ENCODE data around the gene UPF3B.
"Not testable (repeated sequence)": the region's sequence is repeated elsewhere in the genome, so short reads cannot be mapped to it uniquely, and the experiment has no call there.

Gene UPF3B

GRCh38 chrX:119824221-119824620, 28.5 kb downstream of the UPF3B start:
- FAIRE-seq: not testable (repeated sequence)

GRCh38 chrX:119821703-119822102, 31.1 kb downstream of the UPF3B start:
- FAIRE-seq: peak; percentile 33

- FAIRE-seq: no peak
These were observed 35.6 kb downstream of the UPF3B start for GRCh38 chrX:119817130-119817690.

- no peak for FAIRE-seq
These were observed 36.5 kb downstream of the UPF3B start for GRCh38 chrX:119816300-119816699.

GRCh38 chrX:119809185-119809666, 43.5 kb downstream of the UPF3B start:
- FAIRE-seq: no peak

- not testable (repeated sequence) for FAIRE-seq
These were observed 44.3 kb downstream of the UPF3B start for GRCh38 chrX:119808461-119808860.

GRCh38 chrX:119802546-119802945, 50.2 kb downstream of the UPF3B start:
- FAIRE-seq: no peak

- FAIRE-seq: no peak
These were observed 51.2 kb downstream of the UPF3B start for GRCh38 chrX:119801253-119802221.

GRCh38 chrX:119791437-119792231, 61.1 kb downstream of the UPF3B start, which contains the start of gene RPL39:
RPL39 (minus strand) TSS chrX:119791630; CDS start chrX:119791576, 54 bp downstream.
- FAIRE-seq: no peak

- no peak for FAIRE-seq
These were observed 61.8 kb downstream of the UPF3B start for GRCh38 chrX:119790977-119791436.

- FAIRE-seq: no peak
These were observed 67.9 kb downstream of the UPF3B start for GRCh38 chrX:119784747-119785446.
